HepG2 (cell line): ENCODE data around the gene SKP2. TPM values are rescaled to one million over a fixed set of nuclear protein-coding genes. Genes with fewer than 3 reads are reported as not detected.

Source experiments
- E2F1 ChIP-seq: sonication (generic); formaldehyde crosslinking; IDR thresholded peaks from 2 replicates; pipeline ENCODE4 v1.5.0; 2020; ENCODE audit warnings: missing genetic modification reagents
- ERF ChIP-seq: IDR thresholded peaks from 2 replicates; pipeline ENCODE4 v1.6.1; 2018; ENCODE audit warnings: missing biosample characterization, missing genetic modification reagents
- KDM5A ChIP-seq: fragments of 200-600 bp; sonication (generic); IDR thresholded peaks from 2 replicates; pipeline ENCODE4 v1.7.0; 2018; ENCODE audit warnings: antibody characterized with exemption, mild to moderate bottlenecking, low read length, borderline replicate concordance
- MATR3 ChIP-seq: sonication (generic); formaldehyde crosslinking; IDR thresholded peaks from 2 replicates; pipeline ENCODE4 v1.4.0; 2020; ENCODE audit warnings: missing genetic modification reagents
- MTERF4 ChIP-seq: sonication (generic); formaldehyde crosslinking; IDR thresholded peaks from 2 replicates; pipeline ENCODE4 v1.8.0; 2023; ENCODE audit warnings: mild to moderate bottlenecking, missing genetic modification reagents
- PHF21A ChIP-seq: sonication (generic); formaldehyde crosslinking; IDR thresholded peaks from 2 replicates; pipeline ENCODE4 v1.5.0; 2020; ENCODE audit warnings: mild to moderate bottlenecking, missing genetic modification reagents
- RBFOX2 ChIP-seq: fragments of 200-400 bp; formaldehyde crosslinking; IDR thresholded peaks from 2 replicates; pipeline ENCODE4 v1.6.1; 2017; ENCODE audit warnings: low read depth, mild to moderate bottlenecking, low read length
- SNAPC4 ChIP-seq: sonication (generic); formaldehyde crosslinking; IDR thresholded peaks from 2 replicates; pipeline ENCODE4 v1.4.0; 2020; ENCODE audit warnings: mild to moderate bottlenecking, missing genetic modification reagents
- TSC22D2 ChIP-seq: sonication (generic); formaldehyde crosslinking; IDR thresholded peaks from 2 replicates; pipeline ENCODE4 v1.5.1; 2020; ENCODE audit warnings: missing genetic modification reagents, mild to moderate bottlenecking, borderline replicate concordance
- U2AF2 ChIP-seq: fragments of 200-400 bp; formaldehyde crosslinking; IDR thresholded peaks from 2 replicates; pipeline ENCODE4 v1.6.1; 2017; ENCODE audit warnings: low read depth, mild to moderate bottlenecking, low read length
- ZHX1 ChIP-seq: sonication (generic); formaldehyde crosslinking; IDR thresholded peaks from 2 replicates; pipeline ENCODE4 v1.8.1; 2022; ENCODE audit warnings: low read depth, mild to moderate bottlenecking, missing genetic modification reagents
- ZNF331 ChIP-seq: sonication (generic); formaldehyde crosslinking; IDR thresholded peaks from 2 replicates; pipeline ENCODE4 v1.4.0; 2020; ENCODE audit warnings: missing genetic modification reagents
- ZNF597 ChIP-seq: sonication (generic); formaldehyde crosslinking; IDR thresholded peaks from 2 replicates; pipeline ENCODE4 v1.5.0; 2020; ENCODE audit warnings: missing genetic modification reagents
- ZNF598 ChIP-seq: sonication (generic); formaldehyde crosslinking; IDR thresholded peaks from 2 replicates; pipeline ENCODE4 v1.5.1; 2020; ENCODE audit warnings: mild to moderate bottlenecking, missing genetic modification reagents, borderline replicate concordance
- polyA plus RNA-seq, 8 experiments: library from polyadenylated mRNA; depleted of rRNA in 3 of 8; stranded (reverse) in 7 of 8; unstranded in 1 of 8; fragments of >200 nt; fragmentation: Illumina TruSeq in 4 of 8; extraction: Trizol in 4 of 8; gene quantifications; 2 replicates each; pipeline versions ENCODE4 v1.2.1 to v1.2.3, GENCODE V29; 2011 to 2016; ENCODE audit warnings: low read depth in 4 of 8, missing spikeins in 1 of 8, mixed read lengths in 1 of 8; ENCODE audit not compliant: insufficient read depth in 1 of 8
- total RNA-seq, 5 experiments: library from RNA; depleted of rRNA; stranded (reverse); fragments of >200 nt; fragmentation: Illumina TruSeq; extraction: Trizol; gene quantifications; 2 replicates each; pipeline ENCODE4 v1.2.3, GENCODE V29; 2016; ENCODE audit warnings: low read depth in 1 of 5

Gene SKP2
- total and polyA plus RNA-seq, 2 of the 13 experiments (the other 11 are each of a cell fraction or from before 2014, with no cell fraction given) = 29.6 to 84.1 TPM

DNA sequence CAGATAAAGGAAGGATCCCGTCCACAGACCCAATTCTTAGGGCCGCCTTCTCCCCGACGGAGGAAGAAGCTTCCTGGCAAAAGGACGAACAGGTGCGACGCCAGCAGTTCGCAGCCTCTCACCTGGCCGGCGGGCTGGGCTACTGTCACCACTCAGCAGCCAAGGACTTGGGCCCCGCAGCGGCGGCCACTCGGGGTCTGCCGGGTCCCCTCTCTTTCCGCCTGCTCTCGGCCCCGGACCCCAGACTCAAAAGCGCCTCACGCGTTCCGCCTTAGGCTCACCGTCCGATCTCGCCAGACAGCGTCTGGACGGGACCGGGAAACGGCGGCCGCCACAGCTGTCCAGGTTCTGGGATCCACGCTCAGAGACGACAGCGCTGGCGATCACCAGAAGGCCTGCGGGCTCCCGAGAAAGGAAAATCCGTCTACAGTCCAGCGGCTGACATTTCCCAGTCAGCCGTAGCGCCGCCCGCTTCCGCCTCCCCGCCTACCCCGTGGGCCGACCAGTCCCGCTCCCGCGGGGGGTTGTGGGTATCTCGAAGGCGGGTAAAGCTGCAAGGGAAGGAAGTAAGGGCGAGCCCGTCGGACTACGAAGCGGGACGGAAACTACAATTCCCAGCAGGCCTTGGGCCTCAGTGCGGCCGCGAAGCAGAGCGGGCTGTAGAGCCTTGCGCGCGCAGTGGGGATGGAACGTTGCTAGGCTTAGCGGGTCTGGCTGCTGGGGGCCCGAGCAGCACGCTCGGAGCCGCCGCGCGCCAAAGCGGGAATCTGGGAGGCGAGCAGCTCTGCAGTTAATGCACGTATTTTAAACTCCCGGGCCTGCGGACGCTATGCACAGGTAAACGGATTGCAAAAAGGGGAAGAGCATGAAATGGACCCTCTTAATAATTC, at the start of gene SKP2, which contains the start of gene LMBRD2 (continued):
- TF ChIP-seq ZHX1 (CRISPR knock-in tag) (peak; percentile 31; the same call in 1 of the 2 replicates), MATR3 (CRISPR knock-in tag) (no peak), ERF (peak; percentile 81), TSC22D2 (peak; percentile 52; the same call in 1 of the 2 replicates), ZNF331 (CRISPR knock-in tag) (peak; percentile 88), U2AF2 (no peak), MTERF4 (CRISPR knock-in tag) (peak; percentile 51; the same call in 1 of the 2 replicates), ZNF598 (CRISPR knock-in tag) (0 out of 2 replicates have a peak, but pooled peaks have one; percentile 6), KDM5A (peak; percentile 56; the same call in 1 of the 2 replicates), SNAPC4 (peak; percentile 30; the same call in 1 of the 2 replicates), ZNF597 (CRISPR knock-in tag) (no peak), PHF21A (0 out of 2 replicates have a peak, but pooled peaks have one; percentile 17), RBFOX2 (peak; percentile 80), E2F1 (peak; percentile 99)
